H1 (cell line): ENCODE data around the gene CRYBG3. TPM values are rescaled to one million over a fixed set of nuclear protein-coding genes. Genes with fewer than 3 reads are reported as not detected.

ENCODE experiments used
- polyA plus RNA-seq, 7 experiments: library from polyadenylated mRNA; depleted of rRNA in 3 of 7; stranded (reverse) in 5 of 7; unstranded in 2 of 7; fragments of >200 nt in 5 of 7; fragments of 200-250 nt in 2 of 7; gene quantifications; 1 replicate in 5 of 7; 2 replicates in 1 of 7; 4 replicates in 1 of 7; pipeline versions ENCODE4 v1.2.1 to v1.2.3, GENCODE V29; 2011 to 2013; ENCODE audit warnings: missing spikeins in 2 of 7, mixed read lengths in 2 of 7
- total RNA-seq: library from RNA; stranded (reverse); fragmentation: NEBNext Ultra II Directional; extraction: Animal tissue kit (Norgen Biotek cat#: 25700); gene quantifications from 2 replicates; pipeline ENCODE4 v1.2.1, GENCODE V29; 2021
- TF ChIP-seq, protein P1 (sequence below): IDR thresholded peaks from 2 replicates; pipeline ENCODE4 v1.6.1; 2011; ENCODE audit warnings: low read length, improper control_type of control experiment

The CRYBG3 gene
- total and polyA plus RNA-seq, 2 of the 8 experiments (the other 6 are each of a cell fraction or from before 2014, with no cell fraction given) = 2.1 to 8.0 TPM

GRCh38 chr3:97960993-97961766 lies 139.4 kb downstream of the CRYBG3 start (continued):
- TF ChIP-seq, protein P1, sequence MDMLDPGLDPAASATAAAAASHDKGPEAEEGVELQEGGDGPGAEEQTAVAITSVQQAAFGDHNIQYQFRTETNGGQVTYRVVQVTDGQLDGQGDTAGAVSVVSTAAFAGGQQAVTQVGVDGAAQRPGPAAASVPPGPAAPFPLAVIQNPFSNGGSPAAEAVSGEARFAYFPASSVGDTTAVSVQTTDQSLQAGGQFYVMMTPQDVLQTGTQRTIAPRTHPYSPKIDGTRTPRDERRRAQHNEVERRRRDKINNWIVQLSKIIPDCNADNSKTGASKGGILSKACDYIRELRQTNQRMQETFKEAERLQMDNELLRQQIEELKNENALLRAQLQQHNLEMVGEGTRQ = no peak
